Measurements from ENCODE around the gene RTN4R. TPM values are rescaled to one million over a fixed set of nuclear protein-coding genes. Genes with fewer than 3 reads are reported as not detected.
"Not testable (repeated sequence)": the region's sequence is repeated elsewhere in the genome, so short reads cannot be mapped to it uniquely, and the experiment has no call there.

The RTN4R gene
- total RNA-seq, 1 donor from 2014 or later, result 4.2 TPM

GRCh38 chr22:20315337-20316216 is 47.5 kb upstream of the RTN4R start:
- H3K4me3 ChIP-seq, result no peak overlapping the region
- H3K4me1 ChIP-seq, result peaks cover 40% of the 10 kb centered on the region
- H3K27ac ChIP-seq, result no peak overlapping the region
- H3K27me3 ChIP-seq, result no peaks in the 10 kb centered on the region
- H3K9me3 ChIP-seq, result no peaks in the 10 kb centered on the region
- DNase-seq (ENCODE audit: extremely low spot score in 2 of 2), result peak; percentile 81 to 88
- H3K36me3 ChIP-seq, result no peaks in the 10 kb centered on the region
- TF ChIP-seq POLR2A (IDR thresholded peaks at IDR 0.05) (no peak), POLR2AphosphoS5 (IDR thresholded peaks at IDR 0.05; ENCODE audit: insufficient read depth in 1 of 2, low read depth in 1 of 2) (no peak), CTCF (IDR thresholded peaks at IDR 0.05) (no peak)
- intact Hi-C loops (cut with DNase I), result no loop called here

- peak; percentile 34 to 74 for DNase-seq (ENCODE audit: extremely low spot score in 2 of 2)
- H3K4me3 ChIP-seq; H3K27me3 ChIP-seq; H3K9me3 ChIP-seq; H3K27ac ChIP-seq; H3K36me3 ChIP-seq; intact Hi-C loops (cut with DNase I): not testable (repeated sequence)
- H3K4me1 ChIP-seq, result peaks cover 37% of the 10 kb centered on the region
These were observed 46.7 kb upstream of the RTN4R start for GRCh38 chr22:20314741-20315336.

GRCh38 chr22:20314206-20314605 is 46.1 kb upstream of the RTN4R start:
- intact Hi-C loops (cut with DNase I); H3K36me3 ChIP-seq; H3K27ac ChIP-seq; H3K27me3 ChIP-seq; H3K4me3 ChIP-seq; H3K9me3 ChIP-seq: not testable (repeated sequence)
- H3K4me1 ChIP-seq, result peaks cover 35% of the 10 kb centered on the region
- peak in 1 of 2 donors; percentile 9 for DNase-seq (ENCODE audit: extremely low spot score in 2 of 2)

GRCh38 chr22:20313306-20314077 is 45.4 kb upstream of the RTN4R start:
- H3K27ac ChIP-seq; H3K9me3 ChIP-seq; H3K4me3 ChIP-seq; H3K36me3 ChIP-seq; intact Hi-C loops (cut with DNase I); H3K27me3 ChIP-seq: not testable (repeated sequence)
- H3K4me1 ChIP-seq, result peaks cover 28% of the 10 kb centered on the region
- DNase-seq (ENCODE audit: extremely low spot score in 2 of 2), result peak; percentile 25 to 70

GRCh38 chr22:20312396-20313191 is 44.5 kb upstream of the RTN4R start:
- intact Hi-C loops (cut with DNase I), result no loop called here
- TF ChIP-seq CTCF (IDR thresholded peaks at IDR 0.05) (no peak), POLR2A (IDR thresholded peaks at IDR 0.05) (no peak), POLR2AphosphoS5 (IDR thresholded peaks at IDR 0.05; ENCODE audit: insufficient read depth in 1 of 2, low read depth in 1 of 2) (no peak)
- H3K4me1 ChIP-seq, result peaks cover 19% of the 10 kb centered on the region
- no peak overlapping the region for H3K4me3 ChIP-seq
- H3K27ac ChIP-seq, result no peak overlapping the region
- no peaks in the 10 kb centered on the region for H3K27me3 ChIP-seq
- H3K9me3 ChIP-seq, result no peaks in the 10 kb centered on the region
- no peaks in the 10 kb centered on the region for H3K36me3 ChIP-seq
- peak; percentile 67 to 74 for DNase-seq (ENCODE audit: extremely low spot score in 2 of 2)

GRCh38 chr22:20311249-20312062 is 43.3 kb upstream of the RTN4R start:
- H3K4me3 ChIP-seq, result not testable (repeated sequence)

GRCh38 chr22:20310773-20311172 is 42.7 kb upstream of the RTN4R start:
- H3K9me3 ChIP-seq; H3K36me3 ChIP-seq; H3K4me1 ChIP-seq; intact Hi-C loops (cut with DNase I); H3K27ac ChIP-seq; H3K27me3 ChIP-seq; DNase-seq (ENCODE audit: extremely low spot score in 2 of 2); H3K4me3 ChIP-seq: not testable (repeated sequence)

More at GRCh38 chr22:20311249-20312062, 43.3 kb upstream of the RTN4R start:
- DNase-seq (ENCODE audit: extremely low spot score in 2 of 2); H3K36me3 ChIP-seq; H3K9me3 ChIP-seq; intact Hi-C loops (cut with DNase I); H3K4me1 ChIP-seq; H3K27me3 ChIP-seq; H3K27ac ChIP-seq: not testable (repeated sequence)

- H3K4me1 ChIP-seq; intact Hi-C loops (cut with DNase I); DNase-seq (ENCODE audit: extremely low spot score in 2 of 2); H3K27me3 ChIP-seq; H3K4me3 ChIP-seq; H3K9me3 ChIP-seq; H3K36me3 ChIP-seq; H3K27ac ChIP-seq: not testable (repeated sequence)
These were observed 42.1 kb upstream of the RTN4R start for GRCh38 chr22:20310180-20310579.

- H3K4me3 ChIP-seq; H3K9me3 ChIP-seq; intact Hi-C loops (cut with DNase I); DNase-seq (ENCODE audit: extremely low spot score in 2 of 2); H3K27me3 ChIP-seq; H3K4me1 ChIP-seq; H3K27ac ChIP-seq; H3K36me3 ChIP-seq: not testable (repeated sequence)
These were observed 40.9 kb upstream of the RTN4R start for GRCh38 chr22:20308806-20309650.
